Naive thymus-derived CD8-positive, alpha-beta T cell (primary cell): Measurements from ENCODE around the gene TEX13D. TPM values are rescaled to one million over a fixed set of nuclear protein-coding genes. Genes with fewer than 3 reads are reported as not detected.
A peak's percentile ranks its signal among the peaks of the same experiment; 100 is the strongest.

ENCODE experiments used
- ATAC-seq, 2 donors: fragments of 150-1000 bp; cut with Tn5 transposase in 1 of 2; sonication (Bioruptor Pico), chemical (Tn5 transposase) in 1 of 2; 1 replicate in 1 of 2; 2 replicates in 1 of 2; pipeline ENCODE4 v1.10.0; 2021; ENCODE audit warnings: mild to moderate bottlenecking in 2 of 2, moderate library complexity in 2 of 2
- POLR2A ChIA-PET: fragments of 350-600 bp; sonication (Branson Sonifier 250); formaldehyde crosslinking; loops from one replicate; lab custom pipeline; 2021; ENCODE audit warnings: antibody characterized with exemption; lab: Charles Lee
- DNase-seq, 10 donors: peaks; one replicate each; pipeline versions ENCODE4 v3.0.0 to v3.0.0-alpha.2; 2020 to 2022
- H3K27ac Mint-ChIP-seq, 10 donors: one replicate each; pipeline ENCODE4 v1.8.0; 2020 to 2022; ENCODE audit warnings: mild to moderate bottlenecking in 10 of 10, mixed read lengths in 10 of 10, moderate library complexity in 4 of 10, inconsistent platforms in 1 of 10
- H3K27me3 Mint-ChIP-seq, 5 donors: one replicate each; pipeline ENCODE4 v1.8.0; 2021 to 2022; ENCODE audit warnings: mixed read lengths in 5 of 5
- H3K36me3 Mint-ChIP-seq, 3 donors: one replicate each; pipeline ENCODE4 v1.8.0; 2020 to 2022; ENCODE audit warnings: mixed read lengths in 3 of 3, mild to moderate bottlenecking in 2 of 3, inconsistent platforms in 1 of 3
- H3K4me1 Mint-ChIP-seq, 4 donors: one replicate each; pipeline ENCODE4 v1.8.0; 2021 to 2022; ENCODE audit warnings: mixed read lengths in 4 of 4
- H3K4me3 Mint-ChIP-seq, 10 donors: one replicate each; pipeline ENCODE4 v1.8.0; 2020 to 2022; ENCODE audit warnings: mild to moderate bottlenecking in 10 of 10, mixed read lengths in 10 of 10, moderate library complexity in 6 of 10, inconsistent platforms in 1 of 10
- H3K9me3 Mint-ChIP-seq, 9 donors: one replicate each; pipeline ENCODE4 v1.8.0; 2020 to 2022; ENCODE audit warnings: mixed read lengths in 9 of 9, mild to moderate bottlenecking in 3 of 9, inconsistent platforms in 1 of 9, moderate library complexity in 1 of 9
- polyA plus RNA-seq, 3 donors: library from polyadenylated mRNA; unstranded; fragments of 300-500 nt; fragmentation: Illumina TruSeq; gene quantifications; one replicate each; pipeline ENCODE4 v1.2.3, GENCODE V29; 2021
- total RNA-seq, 8 experiments: library from RNA in 2 of 8; stranded (reverse) in 2 of 8; gene quantifications; one replicate each; pipeline ENCODE4 v1.2.3 and lab custom pipeline; 2021 to 2026

The TEX13D gene
- total and polyA plus RNA-seq, 5 experiments from 2014 or later, result not detected

- Mint-ChIP-seq H3K4me1 (peaks cover 15 to 51% (median 44%) of the 10 kb centered on the region in 4 donors), H3K27ac (peak overlapping the region in 9 of 10 donors; percentile 28 to 90 (median 66)), H3K4me3 (peak overlapping the region in 4 of 10 donors; percentile 1 to 43 (median 12)), H3K27me3 (no peaks in the 10 kb centered on the region), H3K36me3 (no peaks in the 10 kb centered on the region), H3K9me3 (no peaks in the 10 kb centered on the region)
- peak; percentile 93 for ATAC-seq
- DNase-seq, result peak in 7 of 10 donors; percentile 19 to 68 (median 50)
- POLR2A ChIA-PET, result no interaction called here
Observed at GRCh38 chrX:124338733-124339514, 6.5 kb downstream of the TEX13D start.

GRCh38 chrX:124341396-124342132, 9.1 kb downstream of the TEX13D start:
- Mint-ChIP-seq H3K9me3 (no peaks in the 10 kb centered on the region), H3K4me3 (peak overlapping the region in 9 of 10 donors; percentile 17 to 78 (median 65)), H3K4me1 (peaks cover 14 to 63% (median 51%) of the 10 kb centered on the region in 4 donors), H3K36me3 (no peaks in the 10 kb centered on the region), H3K27ac (peak overlapping the region; percentile 44 to 92 (median 85)), H3K27me3 (no peaks in the 10 kb centered on the region)
- DNase-seq (no peak), ATAC-seq (no peak)
- POLR2A ChIA-PET, result interaction anchor here (1.4 kb wide), 1 partner anchor 125 kb away, joined by 4 read pairs; no protein-coding TSS in a partner anchor

- no peaks in the 10 kb centered on the region for H3K36me3 Mint-ChIP-seq
- peak overlapping the region; percentile 31 to 78 (median 54) for H3K4me3 Mint-ChIP-seq
- no peaks in the 10 kb centered on the region for H3K27me3 Mint-ChIP-seq
- no peak for DNase-seq
- peak in 1 of 2 donors; percentile 10 for ATAC-seq
- peak overlapping the region; percentile 68 to 92 (median 85) for H3K27ac Mint-ChIP-seq
- POLR2A ChIA-PET, result interaction anchor here (1.2 to 1.4 kb wide), 2 partner anchors 125 to 381 kb away, joined by 4 read pairs; no protein-coding TSS in a partner anchor
- H3K4me1 Mint-ChIP-seq, result peaks cover 14 to 63% (median 51%) of the 10 kb centered on the region in 4 donors
- H3K9me3 Mint-ChIP-seq, result no peaks in the 10 kb centered on the region
Observed at GRCh38 chrX:124342174-124342867, 9.9 kb downstream of the TEX13D start.

- H3K9me3 Mint-ChIP-seq, result no peaks in the 10 kb centered on the region
- DNase-seq (peak in 2 of 10 donors; percentile 27 to 30), ATAC-seq (peak; percentile 6 to 34)
- H3K4me1 Mint-ChIP-seq, result peaks cover 14 to 59% (median 52%) of the 10 kb centered on the region in 4 donors
- no peaks in the 10 kb centered on the region for H3K27me3 Mint-ChIP-seq
- POLR2A ChIA-PET, result interaction anchor here (0.6 to 1.2 kb wide), 2 partner anchors 125 to 382 kb away, joined by 3 to 4 read pairs; no protein-coding TSS in a partner anchor
- peak overlapping the region; percentile 68 to 92 (median 85) for H3K27ac Mint-ChIP-seq
- peak overlapping the region in 8 of 10 donors; percentile 43 to 78 (median 60) for H3K4me3 Mint-ChIP-seq
- no peaks in the 10 kb centered on the region for H3K36me3 Mint-ChIP-seq
Observed at GRCh38 chrX:124343016-124343415, 10.6 kb downstream of the TEX13D start.

GRCh38 chrX:124344246-124344645, 11.8 kb downstream of the TEX13D start:
- H3K9me3 Mint-ChIP-seq, result no peaks in the 10 kb centered on the region
- H3K4me1 Mint-ChIP-seq, result peaks cover 16 to 58% (median 53%) of the 10 kb centered on the region in 4 donors
- POLR2A ChIA-PET, result no interaction called here
- peak overlapping the region in 7 of 10 donors; percentile 18 to 91 (median 79) for H3K27ac Mint-ChIP-seq
- no peaks in the 10 kb centered on the region for H3K27me3 Mint-ChIP-seq
- ATAC-seq (no peak), DNase-seq (no peak)
- H3K4me3 Mint-ChIP-seq, result peak overlapping the region in 5 of 10 donors; percentile 3 to 65 (median 34)
- H3K36me3 Mint-ChIP-seq, result no peaks in the 10 kb centered on the region

GRCh38 chrX:124346117-124346876, 13.8 kb downstream of the TEX13D start, which contains the start of gene SH2D1A:
Gene SH2D1A, plus strand, starts transcription at chrX:124346563. Its CDS starts 80 bp downstream, at chrX:124346643.
- no peaks in the 10 kb centered on the region for H3K36me3 Mint-ChIP-seq
- ATAC-seq, result peak; percentile 47 to 63
- peak within 1 kb of the TSS; percentile 85 to 98 (median 96) for H3K4me3 Mint-ChIP-seq
- H3K27ac Mint-ChIP-seq, result peak within 1 kb of the TSS; percentile 86 to 97 (median 94)
- DNase-seq, result peak in 5 of 10 donors; percentile 6 to 50 (median 17)
- H3K27me3 Mint-ChIP-seq, result no peaks in the 10 kb centered on the region
- POLR2A ChIA-PET, result interaction anchor here (0.6 to 3.0 kb wide), 9 partner anchors 8 to 386 kb away, joined by 3 to 19 read pairs (median 3); no protein-coding TSS in a partner anchor
- no peaks in the 10 kb centered on the region for H3K9me3 Mint-ChIP-seq
- H3K4me1 Mint-ChIP-seq, result peaks cover 13 to 53% (median 44%) of the 10 kb centered on the region in 4 donors

GRCh38 chrX:124346877-124347241, 14.4 kb downstream of the TEX13D start:
- no peak for DNase-seq
- Mint-ChIP-seq H3K36me3 (no peaks in the 10 kb centered on the region), H3K27me3 (no peaks in the 10 kb centered on the region), H3K4me3 (peak overlapping the region; percentile 85 to 98 (median 96)), H3K4me1 (peaks cover 9 to 53% (median 42%) of the 10 kb centered on the region in 4 donors), H3K27ac (peak overlapping the region; percentile 86 to 97 (median 94)), H3K9me3 (no peaks in the 10 kb centered on the region)
- POLR2A ChIA-PET, result interaction anchor here (0.9 to 3.0 kb wide), 7 partner anchors 9 to 387 kb away, joined by 3 to 19 read pairs (median 3); no protein-coding TSS in a partner anchor
- peak in 1 of 2 donors; percentile 8 for ATAC-seq

- H3K4me1 Mint-ChIP-seq, result peaks cover 9 to 51% (median 39%) of the 10 kb centered on the region in 4 donors
- POLR2A ChIA-PET, result interaction anchor here (1.1 to 3.0 kb wide), 5 partner anchors 11 to 387 kb away, joined by 3 to 19 read pairs (median 3); no protein-coding TSS in a partner anchor
Observed at GRCh38 chrX:124347242-124347641, 14.8 kb downstream of the TEX13D start.

GRCh38 chrX:124348182-124348581, 15.7 kb downstream of the TEX13D start:
- Mint-ChIP-seq H3K4me1 (peaks cover 13 to 48% (median 37%) of the 10 kb centered on the region in 4 donors), H3K9me3 (no peaks in the 10 kb centered on the region), H3K36me3 (no peaks in the 10 kb centered on the region), H3K27ac (peak overlapping the region; percentile 86 to 97 (median 94)), H3K27me3 (no peaks in the 10 kb centered on the region), H3K4me3 (peak overlapping the region; percentile 85 to 98 (median 96))
- DNase-seq (no peak), ATAC-seq (no peak)
- POLR2A ChIA-PET, result interaction anchor here (1.3 to 3.0 kb wide), 4 partner anchors 16 to 388 kb away, joined by 3 to 19 read pairs (median 3); no protein-coding TSS in a partner anchor

More at GRCh38 chrX:124347242-124347641, 14.8 kb downstream of the TEX13D start:
- ATAC-seq (peak; percentile 20 to 28), DNase-seq (no peak)
- Mint-ChIP-seq H3K27me3 (no peaks in the 10 kb centered on the region), H3K4me3 (peak overlapping the region; percentile 85 to 98 (median 96)), H3K36me3 (no peaks in the 10 kb centered on the region), H3K9me3 (no peaks in the 10 kb centered on the region), H3K27ac (peak overlapping the region; percentile 86 to 97 (median 94))

GRCh38 chrX:124348885-124349453, 16.5 kb downstream of the TEX13D start:
- ATAC-seq (no peak), DNase-seq (no peak)
- Mint-ChIP-seq H3K27me3 (no peaks in the 10 kb centered on the region), H3K4me3 (peak overlapping the region; percentile 85 to 98 (median 96)), H3K36me3 (no peaks in the 10 kb centered on the region), H3K27ac (peak overlapping the region; percentile 57 to 97 (median 94)), H3K9me3 (no peaks in the 10 kb centered on the region), H3K4me1 (peaks cover 13 to 50% (median 35%) of the 10 kb centered on the region in 4 donors)
- POLR2A ChIA-PET, result interaction anchor here (1.3 to 1.6 kb wide), 2 partner anchors 15 to 389 kb away, joined by 3 read pairs; no protein-coding TSS in a partner anchor
